Measurements from ENCODE around the gene NAALADL1. TPM values are rescaled to one million over a fixed set of nuclear protein-coding genes. Genes with fewer than 3 reads are reported as not detected.

NAALADL1 gene
- total RNA-seq, 1 donor from 2014 or later, result 8.4 TPM

GRCh38 chr11:65083834-65084597, 25.7 kb upstream of the NAALADL1 start, which contains the start of the genes CDCA5 and ZFPL1:
Gene CDCA5, minus strand, starts transcription at chr11:65084040. Its CDS starts 62 bp downstream, at chr11:65083978.
Gene ZFPL1, plus strand, starts transcription at chr11:65084222. Its CDS starts 477 bp downstream, at chr11:65084699.
- peaks cover 30 to 33% (median 31%) of the 10 kb centered on the region in 3 donors for H3K36me3 ChIP-seq (ENCODE audit: control insufficient read depth in 3 of 3, insufficient read depth in 3 of 3, low read length in 3 of 3)
- peak within 1 kb of the TSS; percentile 86 for H3K27ac ChIP-seq (ENCODE audit: low read depth, low read length)
- peak within 1 kb of the TSS; percentile 74 to 86 (median 86) for H3K9ac ChIP-seq (ENCODE audit: low read depth in 1 of 3, low read length in 3 of 3)
- H3K27me3 ChIP-seq (ENCODE audit: control insufficient read depth in 3 of 3, insufficient read depth in 3 of 3, low read length in 3 of 3), result no peaks in the 10 kb centered on the region
- peak within 1 kb of the TSS; percentile 92 for H3K4me3 ChIP-seq (ENCODE audit: low read length in 3 of 3)
- H3K9me3 ChIP-seq (ENCODE audit: control insufficient read depth in 3 of 3, low read length in 3 of 3), result no peaks in the 10 kb centered on the region
- peaks cover 20 to 23% (median 21%) of the 10 kb centered on the region in 3 donors for H3K4me1 ChIP-seq (ENCODE audit: control insufficient read depth in 3 of 3, insufficient read depth in 3 of 3, low read length in 3 of 3)

GRCh38 chr11:65083134-65083833, 24.9 kb upstream of the NAALADL1 start:
- peak overlapping the region; percentile 77 to 92 (median 92) for H3K4me3 ChIP-seq (ENCODE audit: low read length in 3 of 3)
- H3K9me3 ChIP-seq (ENCODE audit: control insufficient read depth in 3 of 3, low read length in 3 of 3), result no peaks in the 10 kb centered on the region
- H3K9ac ChIP-seq (ENCODE audit: low read depth in 1 of 3, low read length in 3 of 3), result peak overlapping the region; percentile 74 to 86 (median 86)
- H3K4me1 ChIP-seq (ENCODE audit: control insufficient read depth in 3 of 3, insufficient read depth in 3 of 3, low read length in 3 of 3), result peaks cover 20 to 23% (median 21%) of the 10 kb centered on the region in 3 donors
- H3K27ac ChIP-seq (ENCODE audit: low read depth, low read length), result peak overlapping the region; percentile 86
- no peaks in the 10 kb centered on the region for H3K27me3 ChIP-seq (ENCODE audit: control insufficient read depth in 3 of 3, insufficient read depth in 3 of 3, low read length in 3 of 3)
- peaks cover 25 to 28% (median 26%) of the 10 kb centered on the region in 3 donors for H3K36me3 ChIP-seq (ENCODE audit: control insufficient read depth in 3 of 3, insufficient read depth in 3 of 3, low read length in 3 of 3)

- Histone ChIP-seq H3K27ac (ENCODE audit: low read depth, low read length) (no peak overlapping the region), H3K4me3 (ENCODE audit: low read length in 3 of 3) (no peak overlapping the region), H3K9ac (ENCODE audit: low read depth in 1 of 3, low read length in 3 of 3) (no peak overlapping the region), H3K9me3 (ENCODE audit: control insufficient read depth in 3 of 3, low read length in 3 of 3) (no peaks in the 10 kb centered on the region), H3K36me3 (ENCODE audit: control insufficient read depth in 3 of 3, insufficient read depth in 3 of 3, low read length in 3 of 3) (no peaks in the 10 kb centered on the region), H3K27me3 (ENCODE audit: control insufficient read depth in 3 of 3, insufficient read depth in 3 of 3, low read length in 3 of 3) (no peaks in the 10 kb centered on the region), H3K4me1 (ENCODE audit: control insufficient read depth in 3 of 3, insufficient read depth in 3 of 3, low read length in 3 of 3) (peaks cover 7 to 8% (median 8%) of the 10 kb centered on the region in 3 donors)
Observed at GRCh38 chr11:65078786-65079342, 20.5 kb upstream of the NAALADL1 start.

GRCh38 chr11:65078151-65078550, 19.8 kb upstream of the NAALADL1 start:
- Histone ChIP-seq H3K9me3 (ENCODE audit: control insufficient read depth in 3 of 3, low read length in 3 of 3) (no peaks in the 10 kb centered on the region), H3K27me3 (ENCODE audit: control insufficient read depth in 3 of 3, insufficient read depth in 3 of 3, low read length in 3 of 3) (no peaks in the 10 kb centered on the region), H3K9ac (ENCODE audit: low read depth in 1 of 3, low read length in 3 of 3) (no peak overlapping the region), H3K4me3 (ENCODE audit: low read length in 3 of 3) (no peak overlapping the region), H3K27ac (ENCODE audit: low read depth, low read length) (no peak overlapping the region), H3K4me1 (ENCODE audit: control insufficient read depth in 3 of 3, insufficient read depth in 3 of 3, low read length in 3 of 3) (peaks cover under 1 to 2% (median under 1%) of the 10 kb centered on the region in 3 donors), H3K36me3 (ENCODE audit: control insufficient read depth in 3 of 3, insufficient read depth in 3 of 3, low read length in 3 of 3) (no peaks in the 10 kb centered on the region)

- no peak overlapping the region for H3K27ac ChIP-seq (ENCODE audit: low read depth, low read length)
Observed at GRCh38 chr11:65077451-65077850, 19.1 kb upstream of the NAALADL1 start.

GRCh38 chr11:65072631-65072966, 14.2 kb upstream of the NAALADL1 start:
- no peaks in the 10 kb centered on the region for H3K36me3 ChIP-seq (ENCODE audit: control insufficient read depth in 3 of 3, insufficient read depth in 3 of 3, low read length in 3 of 3)

More at GRCh38 chr11:65077451-65077850, 19.1 kb upstream of the NAALADL1 start:
- no peaks in the 10 kb centered on the region for H3K4me1 ChIP-seq (ENCODE audit: control insufficient read depth in 3 of 3, insufficient read depth in 3 of 3, low read length in 3 of 3)
- no peaks in the 10 kb centered on the region for H3K27me3 ChIP-seq (ENCODE audit: control insufficient read depth in 3 of 3, insufficient read depth in 3 of 3, low read length in 3 of 3)
- H3K9me3 ChIP-seq (ENCODE audit: control insufficient read depth in 3 of 3, low read length in 3 of 3), result no peaks in the 10 kb centered on the region
- no peak overlapping the region for H3K9ac ChIP-seq (ENCODE audit: low read depth in 1 of 3, low read length in 3 of 3)
- no peaks in the 10 kb centered on the region for H3K36me3 ChIP-seq (ENCODE audit: control insufficient read depth in 3 of 3, insufficient read depth in 3 of 3, low read length in 3 of 3)
- H3K4me3 ChIP-seq (ENCODE audit: low read length in 3 of 3), result no peak overlapping the region

GRCh38 chr11:65071907-65072630, 13.7 kb upstream of the NAALADL1 start:
- no peaks in the 10 kb centered on the region for H3K27me3 ChIP-seq (ENCODE audit: control insufficient read depth in 3 of 3, insufficient read depth in 3 of 3, low read length in 3 of 3)
- no peak overlapping the region for H3K4me3 ChIP-seq (ENCODE audit: low read length in 3 of 3)
- H3K9ac ChIP-seq (ENCODE audit: low read depth in 1 of 3, low read length in 3 of 3), result no peak overlapping the region
- no peaks in the 10 kb centered on the region for H3K36me3 ChIP-seq (ENCODE audit: control insufficient read depth in 3 of 3, insufficient read depth in 3 of 3, low read length in 3 of 3)
- no peaks in the 10 kb centered on the region for H3K9me3 ChIP-seq (ENCODE audit: control insufficient read depth in 3 of 3, low read length in 3 of 3)
- H3K4me1 ChIP-seq (ENCODE audit: control insufficient read depth in 3 of 3, insufficient read depth in 3 of 3, low read length in 3 of 3), result no peaks in the 10 kb centered on the region
- H3K27ac ChIP-seq (ENCODE audit: low read depth, low read length), result no peak overlapping the region

More at GRCh38 chr11:65072631-65072966, 14.2 kb upstream of the NAALADL1 start:
- no peak overlapping the region for H3K27ac ChIP-seq (ENCODE audit: low read depth, low read length)
- no peaks in the 10 kb centered on the region for H3K27me3 ChIP-seq (ENCODE audit: control insufficient read depth in 3 of 3, insufficient read depth in 3 of 3, low read length in 3 of 3)
- no peak overlapping the region for H3K9ac ChIP-seq (ENCODE audit: low read depth in 1 of 3, low read length in 3 of 3)
- no peaks in the 10 kb centered on the region for H3K4me1 ChIP-seq (ENCODE audit: control insufficient read depth in 3 of 3, insufficient read depth in 3 of 3, low read length in 3 of 3)
- no peaks in the 10 kb centered on the region for H3K9me3 ChIP-seq (ENCODE audit: control insufficient read depth in 3 of 3, low read length in 3 of 3)
- H3K4me3 ChIP-seq (ENCODE audit: low read length in 3 of 3), result no peak overlapping the region

- H3K9ac ChIP-seq (ENCODE audit: low read depth in 1 of 3, low read length in 3 of 3), result no peak overlapping the region
Observed at GRCh38 chr11:65069217-65069616, 10.9 kb upstream of the NAALADL1 start.

GRCh38 chr11:65067446-65067845, 9.1 kb upstream of the NAALADL1 start:
- H3K4me1 ChIP-seq (ENCODE audit: control insufficient read depth in 3 of 3, insufficient read depth in 3 of 3, low read length in 3 of 3), result no peaks in the 10 kb centered on the region
- H3K9ac ChIP-seq (ENCODE audit: low read depth in 1 of 3, low read length in 3 of 3), result no peak overlapping the region
- no peaks in the 10 kb centered on the region for H3K36me3 ChIP-seq (ENCODE audit: control insufficient read depth in 3 of 3, insufficient read depth in 3 of 3, low read length in 3 of 3)
- no peak overlapping the region for H3K27ac ChIP-seq (ENCODE audit: low read depth, low read length)
- no peaks in the 10 kb centered on the region for H3K9me3 ChIP-seq (ENCODE audit: control insufficient read depth in 3 of 3, low read length in 3 of 3)
- H3K4me3 ChIP-seq (ENCODE audit: low read length in 3 of 3), result no peak overlapping the region
- H3K27me3 ChIP-seq (ENCODE audit: control insufficient read depth in 3 of 3, insufficient read depth in 3 of 3, low read length in 3 of 3), result no peaks in the 10 kb centered on the region

More at GRCh38 chr11:65069217-65069616, 10.9 kb upstream of the NAALADL1 start:
- Histone ChIP-seq H3K4me1 (ENCODE audit: control insufficient read depth in 3 of 3, insufficient read depth in 3 of 3, low read length in 3 of 3) (no peaks in the 10 kb centered on the region), H3K9me3 (ENCODE audit: control insufficient read depth in 3 of 3, low read length in 3 of 3) (no peaks in the 10 kb centered on the region), H3K36me3 (ENCODE audit: control insufficient read depth in 3 of 3, insufficient read depth in 3 of 3, low read length in 3 of 3) (no peaks in the 10 kb centered on the region), H3K4me3 (ENCODE audit: low read length in 3 of 3) (no peak overlapping the region), H3K27me3 (ENCODE audit: control insufficient read depth in 3 of 3, insufficient read depth in 3 of 3, low read length in 3 of 3) (no peaks in the 10 kb centered on the region), H3K27ac (ENCODE audit: low read depth, low read length) (no peak overlapping the region)
